KMS-11 (cell line): ENCODE results near the gene FITM2.

Experiments used
- H2AFZ ChIP-seq: fragments of 200-600 bp; sonication (generic); 2 replicates; pipeline ENCODE4 v1.6.1; 2016; ENCODE audit warnings: antibody characterized with exemption, mixed run types, low read depth
- H3K27ac ChIP-seq: fragments of 200-600 bp; sonication (generic); 2 replicates; pipeline ENCODE4 v1.6.1; 2016; ENCODE audit warnings: mild to moderate bottlenecking, mixed run types
- H3K27me3 ChIP-seq: fragments of 200-600 bp; sonication (generic); 2 replicates; pipeline ENCODE4 v1.6.1; 2017; ENCODE audit warnings: mild to moderate bottlenecking, low read depth, mixed run types, moderate library complexity; ENCODE audit not compliant: insufficient read depth
- H3K36me3 ChIP-seq: fragments of 200-600 bp; sonication (generic); 2 replicates; pipeline ENCODE4 v1.6.1; 2017; ENCODE audit warnings: mild to moderate bottlenecking, mixed run types; ENCODE audit not compliant: insufficient read depth
- H3K4me1 ChIP-seq: fragments of 200-600 bp; sonication (generic); 2 replicates; pipeline ENCODE4 v1.6.1; 2016; ENCODE audit warnings: mild to moderate bottlenecking, low read depth, mixed run types; ENCODE audit not compliant: poor library complexity, severe bottlenecking
- H3K4me2 ChIP-seq: fragments of 200-600 bp; sonication (generic); 2 replicates; pipeline ENCODE4 v1.7.0; 2016; ENCODE audit warnings: mild to moderate bottlenecking, mixed run types
- H3K4me3 ChIP-seq: fragments of 200-600 bp; sonication (generic); IDR thresholded peaks from 2 replicates; pipeline ENCODE4 v1.6.1; 2017; ENCODE audit warnings: low read depth, low read length, mixed read lengths; ENCODE audit not compliant: insufficient read depth
- H3K79me2 ChIP-seq: fragments of 200-600 bp; sonication (generic); 2 replicates; pipeline ENCODE4 v1.6.1; 2016; ENCODE audit warnings: low read depth, mixed run types; ENCODE audit not compliant: insufficient read depth
- H3K9ac ChIP-seq: fragments of 200-600 bp; sonication (generic); 2 replicates; pipeline ENCODE4 v1.6.1; 2016; ENCODE audit warnings: mild to moderate bottlenecking, mixed run types
- H4K20me1 ChIP-seq: fragments of 200-600 bp; sonication (generic); 2 replicates; pipeline ENCODE4 v1.6.1; 2016; ENCODE audit warnings: mild to moderate bottlenecking, mixed run types; ENCODE audit not compliant: insufficient read depth
- CTCF ChIP-seq: fragments of 200-600 bp; sonication (generic); conservative IDR thresholded peaks from 2 replicates; pipeline ENCODE4 v1.6.1; 2017; ENCODE audit warnings: low read depth, mild to moderate bottlenecking, antibody characterized with exemption, low read length, moderate library complexity, mixed read lengths

Gene FITM2

GRCh38 chr20:44297721-44298120, 13.3 kb downstream of the FITM2 start:
- H4K20me1 ChIP-seq, result no peaks in the 10 kb centered on the region
- H2AFZ ChIP-seq, result no peak overlapping the region
- no peak overlapping the region for H3K4me2 ChIP-seq
- no peaks in the 10 kb centered on the region for H3K27me3 ChIP-seq
- H3K27ac ChIP-seq, result no peak overlapping the region
- no peaks in the 10 kb centered on the region for H3K4me1 ChIP-seq
- H3K9ac ChIP-seq, result no peak overlapping the region
- H3K79me2 ChIP-seq, result no peaks in the 10 kb centered on the region
- no peak overlapping the region for H3K4me3 ChIP-seq
- no peak for TF ChIP-seq CTCF
- H3K36me3 ChIP-seq, result no peaks in the 10 kb centered on the region

- H3K4me3 ChIP-seq, result no peak overlapping the region
- H3K4me1 ChIP-seq, result no peaks in the 10 kb centered on the region
- no peaks in the 10 kb centered on the region for H3K79me2 ChIP-seq
- no peaks in the 10 kb centered on the region for H3K27me3 ChIP-seq
- no peaks in the 10 kb centered on the region for H4K20me1 ChIP-seq
- no peak for TF ChIP-seq CTCF
- no peak overlapping the region for H3K9ac ChIP-seq
- no peaks in the 10 kb centered on the region for H3K36me3 ChIP-seq
- H3K27ac ChIP-seq, result no peak overlapping the region
- H2AFZ ChIP-seq, result no peak overlapping the region
- no peak overlapping the region for H3K4me2 ChIP-seq
Measured at GRCh38 chr20:44296011-44296410, 15.0 kb downstream of the FITM2 start.

GRCh38 chr20:44291754-44292153, 19.2 kb downstream of the FITM2 start:
- Histone ChIP-seq H4K20me1 (no peaks in the 10 kb centered on the region), H3K36me3 (no peaks in the 10 kb centered on the region), H2AFZ (no peak overlapping the region), H3K4me3 (no peak overlapping the region), H3K4me2 (no peak overlapping the region), H3K9ac (no peak overlapping the region), H3K79me2 (no peaks in the 10 kb centered on the region), H3K4me1 (no peaks in the 10 kb centered on the region), H3K27ac (no peak overlapping the region), H3K27me3 (no peaks in the 10 kb centered on the region)
- TF ChIP-seq CTCF, result no peak

GRCh38 chr20:44288252-44288651, 22.8 kb downstream of the FITM2 start:
- Histone ChIP-seq H3K4me2 (no peak overlapping the region), H2AFZ (no peak overlapping the region), H4K20me1 (no peaks in the 10 kb centered on the region), H3K4me3 (no peak overlapping the region), H3K27me3 (no peaks in the 10 kb centered on the region), H3K27ac (no peak overlapping the region), H3K36me3 (no peaks in the 10 kb centered on the region), H3K4me1 (no peaks in the 10 kb centered on the region), H3K79me2 (no peaks in the 10 kb centered on the region), H3K9ac (no peak overlapping the region)
- peak; percentile 32; the same call in 1 of the 2 replicates for TF ChIP-seq CTCF
